Measurements from ENCODE around the gene CFAP52.

Gene CFAP52

GRCh38 chr17:9677411-9677810 lies 101.0 kb downstream of the CFAP52 start:
- TF ChIP-seq CTCF (IDR thresholded peaks at IDR 0.05; ENCODE audit: low read depth, low read length), result no peak

GRCh38 chr17:9677896-9678295 lies 101.5 kb downstream of the CFAP52 start:
- TF ChIP-seq CTCF (IDR thresholded peaks at IDR 0.05; ENCODE audit: low read depth, low read length), result no peak
- no peak for DNase-seq (ENCODE audit: extremely low read depth, low read depth)

More at GRCh38 chr17:9677411-9677810, 101.0 kb downstream of the CFAP52 start:
- no peak for DNase-seq (ENCODE audit: extremely low read depth, low read depth)

- no peak for DNase-seq (ENCODE audit: extremely low read depth, low read depth)
- TF ChIP-seq CTCF (IDR thresholded peaks at IDR 0.05; ENCODE audit: low read depth, low read length), result no peak
Measured at GRCh38 chr17:9684955-9685621, 108.6 kb downstream of the CFAP52 start.
